Dermis blood vessel endothelial cell (primary cell): Measurements from ENCODE around the gene SNAPC5. TPM values are rescaled to one million over a fixed set of nuclear protein-coding genes. Genes with fewer than 3 reads are reported as not detected.
"Not testable (repeated sequence)": the region's sequence is repeated elsewhere in the genome, so short reads cannot be mapped to it uniquely, and the experiment has no call there.

Source experiments
- DNase-seq: peaks from one replicate; pipeline ENCODE4 v3.0.0; 2010
- total RNA-seq: library from RNA; depleted of rRNA; stranded (reverse); fragments of >200 nt; gene quantifications from 2 replicates; pipeline ENCODE4 v1.2.3, GENCODE V29; 2014

Gene SNAPC5, protein sequence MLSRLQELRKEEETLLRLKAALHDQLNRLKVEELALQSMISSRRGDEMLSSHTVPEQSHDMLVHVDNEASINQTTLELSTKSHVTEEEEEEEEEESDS
- 21.4 and 22.2 TPM in 2 replicates for total RNA-seq

DNA sequence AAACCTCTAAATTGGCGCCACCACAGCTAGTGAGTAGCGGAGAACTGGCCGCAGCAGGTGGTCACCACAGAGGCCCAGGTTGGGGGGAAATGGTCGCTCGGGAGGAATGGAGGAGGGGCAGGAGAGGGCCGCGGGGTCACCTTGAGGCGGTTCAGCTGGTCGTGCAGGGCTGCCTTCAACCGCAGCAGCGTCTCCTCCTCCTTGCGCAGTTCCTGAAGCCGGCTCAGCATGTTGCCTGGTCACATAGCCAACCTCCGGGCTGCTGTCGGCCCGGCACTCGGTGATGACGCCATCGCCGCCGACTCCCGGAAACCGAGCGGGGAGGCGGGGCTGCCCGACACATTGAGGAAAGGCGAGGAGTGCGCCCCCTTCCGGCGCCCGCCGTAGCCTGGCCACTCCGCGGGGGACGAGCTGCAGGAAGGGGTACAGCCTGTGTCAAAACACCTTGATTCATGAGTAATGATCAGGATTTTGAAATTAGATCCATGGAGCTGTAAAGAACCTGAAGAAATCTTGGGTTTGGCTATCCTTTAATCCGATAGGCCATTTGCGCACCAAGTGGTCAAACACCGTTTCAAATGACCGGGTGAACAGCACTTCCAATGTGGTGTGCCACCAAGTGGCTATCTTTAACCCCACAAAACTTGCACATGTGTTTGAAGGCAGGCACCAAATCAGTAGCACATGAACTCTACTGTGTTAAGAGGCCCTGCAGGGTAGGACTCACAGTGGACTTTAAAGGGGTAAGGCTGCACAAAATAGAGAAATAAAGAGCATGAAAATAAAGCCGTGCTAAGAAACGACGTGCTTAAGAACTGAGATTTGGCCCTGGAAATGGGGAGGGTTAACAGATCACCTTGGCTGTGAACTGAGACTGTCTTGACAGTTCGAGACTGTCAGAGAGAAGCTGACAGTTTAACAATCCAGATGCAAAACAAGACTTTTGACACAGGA is at the start of gene SNAPC5:
SNAPC5 (minus strand) TSS at position 261 of the 954 bp plus-strand sequence; CDS start at position 230, 31 bp downstream.
- DNase-seq, result peak; percentile 97

DNA sequence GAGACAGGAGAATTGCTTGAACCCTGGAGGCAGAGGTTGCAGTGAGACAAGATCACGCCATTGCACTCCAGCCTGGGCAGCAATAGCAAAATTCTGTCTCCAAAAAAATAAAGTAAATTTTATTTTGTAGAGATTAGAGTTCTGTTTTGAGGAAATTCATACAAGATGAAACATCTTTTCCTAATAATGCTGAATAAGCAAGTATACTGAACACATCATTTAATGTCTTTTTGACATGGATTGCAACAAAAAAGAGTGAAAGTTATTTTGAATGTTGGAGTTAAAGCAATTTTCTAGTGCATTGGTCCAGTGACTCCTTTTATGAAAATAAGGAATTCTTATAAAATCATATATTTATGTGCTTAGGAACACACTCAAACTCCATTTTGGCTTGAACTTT is 47.7 kb upstream of the SNAPC5 start:
- DNase-seq, result no peak

DNA sequence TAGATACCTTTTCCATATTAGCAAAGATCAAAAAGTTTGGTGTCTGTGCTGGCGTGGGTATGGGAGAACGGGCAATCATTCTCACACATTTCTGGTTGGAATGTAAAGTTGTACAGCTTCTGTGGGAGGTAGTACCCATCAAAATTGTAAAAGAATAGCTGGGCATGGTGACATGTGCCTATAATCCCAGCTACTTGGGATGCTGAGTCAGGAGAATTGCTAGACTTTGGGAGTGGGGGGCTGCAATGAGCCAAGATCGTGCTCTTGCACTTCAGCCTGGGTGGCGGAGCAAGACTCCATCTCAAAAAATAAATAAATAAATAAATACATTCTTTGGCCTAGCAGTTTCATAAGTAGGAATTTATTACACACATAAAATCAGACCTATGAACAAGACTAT is 45.3 kb upstream of the SNAPC5 start:
- DNase-seq, result no peak

DNA sequence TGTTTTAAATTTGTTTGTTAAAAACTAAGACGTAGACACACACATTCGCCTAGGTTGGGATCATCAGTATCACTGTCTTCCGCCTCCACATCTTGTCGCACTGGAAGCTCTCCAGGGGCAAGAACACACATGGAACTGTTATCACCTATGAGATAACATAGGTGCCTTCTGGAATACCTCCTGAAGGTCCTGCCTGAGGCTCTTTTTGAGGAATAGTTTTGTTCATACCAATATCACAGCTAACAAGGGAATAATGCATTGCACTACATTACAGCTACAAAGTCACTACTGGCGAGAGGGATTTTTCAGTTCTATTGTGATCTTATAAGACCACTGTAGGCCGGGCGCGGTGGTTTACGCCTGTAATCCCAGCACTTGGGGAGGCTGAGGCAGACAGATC is 37.5 kb upstream of the SNAPC5 start:
- DNase-seq, result no peak

DNA sequence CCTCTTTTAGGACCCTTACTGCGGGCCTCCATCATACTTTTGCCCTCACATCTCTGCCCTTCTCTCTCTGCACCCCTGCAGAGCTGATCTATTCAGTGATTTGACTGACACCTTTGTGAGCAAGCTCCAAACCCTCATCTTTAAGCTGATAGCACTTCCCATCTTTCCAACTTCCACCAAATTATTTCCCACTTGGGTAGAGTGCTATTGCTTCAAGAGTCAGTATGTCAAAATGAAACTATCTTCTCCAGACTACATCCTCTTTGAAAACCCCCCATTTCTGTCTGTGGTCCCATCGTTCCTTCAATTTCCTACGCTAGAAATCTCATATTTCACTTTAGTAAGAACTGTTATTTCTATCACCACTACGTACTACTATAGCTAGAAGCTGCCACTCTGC is 27.3 kb upstream of the SNAPC5 start:
- no peak for DNase-seq

DNA sequence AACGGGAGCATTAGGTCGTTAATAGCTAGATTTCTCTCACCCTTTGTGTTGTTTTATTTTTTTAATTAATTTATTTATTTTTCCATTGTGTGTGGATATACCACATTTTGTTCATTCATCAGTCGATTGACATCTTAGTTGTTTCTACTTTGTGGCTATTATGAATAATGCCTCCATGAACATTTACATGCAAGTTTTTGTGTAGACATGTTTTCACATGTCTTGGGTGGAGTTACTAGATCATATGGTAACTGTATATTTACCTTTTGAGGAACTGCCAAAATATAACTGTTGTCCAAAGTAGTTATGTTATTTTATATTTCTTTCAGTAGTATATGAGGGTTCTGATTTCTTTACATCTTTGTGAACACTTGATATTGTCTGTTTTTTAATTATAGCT is 26.4 kb upstream of the SNAPC5 start:
- no peak for DNase-seq

DNA sequence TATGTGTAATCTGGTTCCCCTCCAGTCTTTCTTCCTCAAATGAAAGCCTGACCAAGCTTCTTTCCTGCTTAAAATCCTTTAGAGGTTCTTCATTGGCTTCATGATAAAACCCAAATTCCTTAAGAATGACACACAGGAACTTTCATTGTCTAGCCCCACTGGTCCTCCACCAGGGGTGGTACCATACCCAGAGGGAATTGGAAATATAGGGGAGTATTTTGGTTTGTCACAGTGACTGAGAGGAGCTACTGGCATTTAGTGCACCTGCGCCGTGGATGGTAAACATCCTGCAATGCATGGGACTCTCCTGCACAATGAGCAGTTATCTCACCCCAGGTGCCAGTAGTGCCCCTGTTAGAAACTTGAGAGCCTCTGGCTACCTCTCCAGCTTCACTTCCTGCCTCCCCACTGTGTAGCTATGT is 18.4 kb upstream of the SNAPC5 start:
- DNase-seq, result peak; percentile 55

DNA sequence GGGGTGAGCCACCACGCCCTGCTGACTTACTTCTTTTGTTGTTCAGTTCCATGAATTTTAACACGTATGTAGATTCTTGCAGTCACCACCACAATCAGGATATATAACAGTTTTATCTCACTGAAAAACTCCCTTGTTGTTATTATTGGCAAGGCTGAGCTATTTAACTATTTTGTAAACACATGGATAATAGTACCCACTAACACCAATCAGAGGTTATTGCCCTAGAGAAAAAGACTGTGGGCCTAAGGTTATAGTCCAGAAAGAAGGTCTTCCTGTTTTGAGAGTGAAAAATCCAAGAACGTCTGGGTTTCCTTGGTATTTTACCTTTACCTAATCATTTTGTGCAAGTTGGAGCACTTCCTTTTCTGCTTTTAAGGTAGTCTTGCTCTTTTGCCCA is 17.0 kb upstream of the SNAPC5 start:
- peak; percentile 33 for DNase-seq

DNA sequence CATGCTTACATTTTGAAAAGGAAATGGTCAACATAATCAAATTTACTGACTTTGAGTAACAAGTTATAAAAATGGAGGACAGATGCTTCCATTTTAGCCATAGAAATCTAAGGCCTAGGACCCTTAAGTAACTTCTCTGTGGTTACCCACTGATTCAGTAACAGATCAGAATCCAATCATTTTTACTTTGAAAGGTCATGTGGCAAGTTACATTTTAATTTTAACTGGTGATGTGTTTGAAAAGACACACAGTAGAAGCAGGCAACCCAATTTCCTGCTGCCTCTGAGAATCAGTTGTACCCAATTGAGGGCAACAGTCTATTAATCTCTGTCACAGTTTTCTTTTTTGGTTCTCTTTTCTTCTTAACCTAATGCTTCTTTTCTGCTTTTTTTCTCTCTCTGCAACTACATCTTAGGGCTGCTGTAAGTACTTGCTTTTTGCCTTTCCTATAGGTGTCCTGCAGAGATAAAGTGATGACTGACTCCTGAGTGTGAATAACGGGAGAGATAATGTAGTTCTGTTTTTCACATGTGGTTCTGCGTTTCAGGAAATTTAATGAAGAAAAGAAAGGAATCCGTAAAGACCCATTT is 10.8 kb upstream of the SNAPC5 start:
- no peak for DNase-seq

DNA sequence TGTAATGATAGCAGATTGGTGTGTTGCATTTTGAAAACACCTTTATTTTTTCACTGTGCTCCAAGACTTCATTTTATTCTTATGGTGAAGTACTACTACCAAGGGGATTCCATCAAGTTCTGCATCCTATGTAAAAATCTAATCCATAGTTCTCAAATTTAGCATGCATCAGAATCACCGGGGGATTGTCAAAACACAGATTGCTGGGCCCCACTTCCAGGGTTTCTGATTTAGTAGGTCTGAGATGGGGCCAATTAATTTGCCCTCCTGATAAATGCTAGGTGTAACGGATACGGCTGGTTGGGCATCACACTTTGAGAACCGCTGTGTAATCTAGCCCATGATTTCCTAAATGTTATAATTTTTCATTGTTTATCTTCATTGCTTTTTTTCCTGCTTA is 8.3 kb upstream of the SNAPC5 start:
- peak; percentile 18 for DNase-seq

DNA sequence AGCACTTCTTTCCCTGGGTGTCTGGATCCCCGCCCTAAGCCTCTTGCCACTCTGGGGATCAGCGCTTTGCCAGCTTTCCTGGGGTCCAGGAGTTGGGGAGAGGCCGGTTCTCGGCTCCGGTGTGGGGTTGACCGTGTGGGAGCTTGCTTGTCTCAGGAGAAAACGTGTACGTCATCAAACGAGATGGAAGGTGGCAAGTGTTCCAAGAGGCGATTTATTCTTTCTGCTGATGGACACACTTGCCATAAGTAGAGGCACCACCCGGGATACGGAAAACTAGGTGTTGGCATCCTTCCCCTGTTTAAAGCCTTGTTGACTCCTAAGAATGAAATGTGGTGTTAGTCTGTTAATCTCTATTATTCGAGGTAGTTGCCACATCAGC is 7.9 kb upstream of the SNAPC5 start:
- peak; percentile 67 for DNase-seq

DNA sequence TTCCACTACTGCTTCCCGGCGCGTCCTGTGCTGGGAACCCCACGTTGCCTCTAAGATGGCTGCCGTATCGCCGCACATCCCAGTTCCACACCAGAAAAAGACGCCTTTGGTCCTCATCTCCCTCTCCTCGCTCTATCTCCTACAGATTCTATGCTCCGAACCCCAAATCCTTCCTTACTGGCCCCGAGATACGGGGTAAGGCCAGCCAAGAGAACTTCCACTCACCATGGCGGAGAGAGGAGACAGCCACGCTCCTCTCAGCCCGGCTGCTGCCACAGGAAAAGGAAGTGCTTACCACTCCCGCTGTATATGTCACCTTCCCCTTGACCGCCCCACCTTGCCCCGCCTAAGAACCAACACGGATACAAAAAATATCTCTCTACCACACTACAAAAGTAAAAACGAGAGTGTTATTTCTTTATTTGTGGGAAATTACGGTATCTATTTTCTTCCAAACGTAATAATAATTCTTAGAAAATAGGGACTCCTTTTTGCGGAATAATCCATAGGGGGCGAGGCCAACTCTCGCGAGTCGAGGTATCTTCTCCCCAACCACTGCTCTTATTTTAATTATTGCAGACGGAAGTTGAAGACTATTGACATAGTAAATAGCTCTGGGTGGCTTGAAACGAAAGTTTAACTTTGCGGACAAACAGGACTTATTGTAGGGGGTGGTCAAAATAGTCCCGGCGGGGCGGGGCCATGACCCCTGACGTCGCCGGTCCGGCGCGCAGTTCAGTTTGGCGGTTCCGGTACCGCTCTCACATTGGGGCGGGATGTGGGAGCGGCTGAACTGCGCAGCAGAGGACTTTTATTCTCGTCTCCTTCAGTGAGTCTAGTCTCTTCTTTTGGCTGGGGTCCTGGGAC is 7.2 kb upstream of the SNAPC5 start, which contains the start of the genes RPL4 and ZWILCH:
RPL4 (minus strand) TSS at position 293 of the 867 bp plus-strand sequence; CDS start at position 228, 65 bp downstream.
ZWILCH (plus strand) TSS at position 764 of the 867 bp plus-strand sequence; CDS start at position 777, 13 bp downstream.
- DNase-seq, result peak; percentile 87

DNA sequence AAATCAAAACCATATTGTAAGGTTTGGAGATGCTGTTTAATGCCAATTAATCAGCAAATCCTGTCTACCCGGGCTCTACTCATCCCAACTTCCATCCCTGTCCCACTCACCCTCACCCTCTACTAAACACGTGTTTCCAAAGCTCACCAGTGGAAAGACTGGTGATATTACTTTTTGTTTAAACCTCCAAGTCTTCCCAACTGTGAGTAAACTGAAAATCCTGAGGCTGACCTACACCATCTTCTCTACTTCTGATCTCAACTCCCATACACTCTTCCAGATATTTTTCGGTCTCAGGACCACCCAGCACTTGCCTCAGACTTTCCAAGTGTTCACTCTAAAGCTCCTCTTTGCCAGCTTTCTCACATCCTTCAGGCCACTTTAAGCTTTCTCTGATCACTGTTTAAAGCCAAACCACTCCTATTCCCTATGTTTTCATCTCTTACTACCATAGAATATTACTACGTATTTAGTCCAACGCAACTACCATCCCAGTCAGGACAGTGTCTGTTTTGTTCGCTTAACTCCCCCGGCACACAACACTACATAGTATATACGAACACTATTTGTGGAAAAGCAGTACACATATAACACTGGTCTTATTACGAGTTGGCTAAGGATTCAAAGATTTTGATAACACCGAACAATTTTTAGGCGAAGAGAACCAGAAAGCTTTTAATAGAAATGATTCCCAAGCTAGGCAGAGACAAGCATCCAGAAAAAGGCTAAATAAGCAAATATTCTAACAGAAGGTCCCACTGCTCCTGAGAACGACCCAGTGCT is 6.4 kb upstream of the SNAPC5 start:
- peak; percentile 13 for DNase-seq

DNA sequence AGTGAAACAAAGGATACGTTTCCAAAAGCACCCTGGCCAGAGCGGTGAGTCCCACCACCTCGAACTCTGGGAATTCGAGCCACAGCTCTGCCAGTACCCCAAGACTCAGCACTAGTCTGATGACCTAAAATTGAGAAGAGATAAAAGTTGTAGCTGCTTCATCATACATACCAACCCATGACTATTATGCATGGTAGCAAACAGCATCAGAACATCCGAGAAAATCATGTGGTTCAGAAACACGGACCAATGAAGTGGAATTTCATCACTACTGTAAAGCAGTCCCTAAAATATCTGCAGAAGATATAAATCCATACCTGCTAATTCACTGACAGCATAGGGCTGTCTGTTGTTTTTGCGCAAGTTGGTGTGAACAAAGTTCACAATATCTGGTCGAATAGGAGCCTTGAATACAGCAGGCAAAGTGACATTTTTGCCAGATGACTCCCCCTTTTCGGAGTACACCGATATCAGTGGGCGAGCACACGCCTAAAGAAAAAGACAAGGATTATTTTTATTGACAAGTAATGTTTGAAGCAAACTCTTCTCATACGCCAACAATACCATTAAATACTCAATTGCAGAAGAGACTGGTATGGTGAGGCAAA is 5.6 kb upstream of the SNAPC5 start:
- not testable (repeated sequence) for DNase-seq

DNA sequence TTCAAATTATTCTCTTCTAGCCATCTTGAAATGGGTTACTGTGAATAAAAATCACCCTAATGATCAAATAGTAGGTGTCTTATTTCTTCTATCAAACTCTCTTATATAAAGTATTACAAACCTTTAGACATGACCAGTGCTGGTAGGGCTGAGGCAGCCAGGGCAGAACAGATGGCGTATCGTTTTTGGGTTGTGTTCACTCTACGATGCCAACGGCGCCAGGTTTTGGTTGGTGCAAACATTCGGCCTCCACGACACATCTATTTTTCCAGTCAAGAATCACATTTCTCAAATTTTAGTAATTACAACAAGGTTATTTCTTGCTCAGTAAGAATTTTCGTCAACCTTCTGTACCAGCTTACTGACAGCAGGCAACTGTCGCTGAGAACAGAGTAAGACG is 4.9 kb upstream of the SNAPC5 start:
- no peak for DNase-seq

DNA sequence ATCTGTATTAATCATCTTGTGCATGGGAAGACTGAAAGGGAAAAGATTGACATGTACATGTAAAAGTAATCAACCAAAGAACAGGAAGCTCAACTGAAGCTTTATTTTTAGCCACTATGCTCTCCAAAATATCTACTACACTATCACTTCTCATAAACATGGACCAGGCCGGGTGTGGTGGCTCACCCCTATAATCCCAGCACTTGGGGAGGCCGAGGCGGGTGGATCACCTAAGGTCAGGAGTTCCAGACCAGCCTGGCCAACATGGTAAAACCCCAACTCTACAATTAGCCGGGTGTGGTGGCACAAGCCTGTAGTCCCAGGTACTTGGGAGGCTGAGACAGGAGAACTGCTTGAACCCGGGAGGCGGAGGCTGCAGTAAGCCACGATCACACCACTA is 2.8 kb upstream of the SNAPC5 start:
- DNase-seq, result not testable (repeated sequence)

DNA sequence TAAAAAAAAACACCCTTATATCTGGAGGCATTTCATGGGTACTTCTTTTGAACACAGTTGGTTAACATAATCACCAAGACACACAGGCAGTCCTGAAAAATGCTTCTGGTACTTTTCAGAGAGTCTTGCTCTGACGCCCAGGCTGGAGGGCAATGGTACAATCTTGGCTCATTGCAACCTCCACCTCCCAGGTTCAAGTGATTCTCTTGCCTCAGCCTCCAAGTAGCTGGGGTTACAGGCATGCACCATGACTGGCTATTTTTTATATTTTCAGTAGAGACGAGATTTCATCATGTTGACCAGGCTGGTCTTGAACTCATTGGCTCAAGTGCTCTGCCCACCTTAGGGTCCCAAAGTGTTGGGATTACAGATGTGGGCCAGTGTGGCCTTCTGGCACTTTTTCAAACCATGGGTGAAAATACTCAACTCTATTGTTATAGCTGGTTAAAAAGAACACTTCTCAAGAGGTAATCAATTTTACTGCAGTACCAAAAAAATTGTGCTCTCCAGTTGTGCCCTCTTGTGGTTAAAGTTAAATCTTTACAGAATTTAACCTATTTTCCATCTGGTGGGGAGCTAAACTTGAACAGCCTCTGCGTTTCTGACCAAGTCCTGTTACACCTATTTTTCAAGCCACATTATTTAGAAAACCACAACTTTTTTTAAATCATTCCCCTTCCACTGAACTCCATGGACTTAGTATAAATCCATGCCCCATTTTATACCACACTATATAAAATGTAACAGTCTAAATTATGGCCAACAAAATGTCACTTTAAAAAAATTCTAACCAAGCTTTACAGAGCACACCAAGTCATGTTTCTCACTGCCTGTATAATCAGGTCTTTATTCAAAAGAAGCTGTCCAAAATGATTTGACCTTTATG is 1.2 kb upstream of the SNAPC5 start:
- DNase-seq, result peak; percentile 70

DNA sequence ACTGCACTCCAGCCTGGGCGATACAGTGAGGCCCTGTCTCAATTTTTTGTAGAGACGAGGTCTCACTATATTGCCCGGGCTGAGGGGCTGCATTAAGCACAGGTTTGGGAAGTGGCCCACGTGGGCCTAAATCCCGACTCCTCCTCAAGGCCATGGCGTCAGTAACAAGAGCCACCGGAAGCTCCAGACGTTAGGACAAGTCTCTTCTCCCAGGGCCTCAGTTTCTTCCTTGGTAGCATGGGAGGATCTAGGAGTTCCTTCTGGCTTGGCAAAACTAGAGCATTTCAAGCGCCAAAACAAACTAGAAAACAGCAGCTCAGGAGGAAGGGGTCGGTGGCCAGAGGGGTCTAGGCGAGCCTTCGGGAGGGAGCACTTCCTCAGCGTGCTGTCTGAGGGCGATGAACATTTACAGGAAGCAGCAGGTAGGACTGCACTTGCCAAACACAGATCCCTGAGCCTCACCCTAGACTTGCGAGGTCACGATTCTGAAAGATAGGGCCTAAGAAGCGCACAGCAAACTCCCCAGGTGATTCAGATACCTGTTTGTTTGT is 536 bp downstream of the SNAPC5 start:
- DNase-seq, result peak; percentile 12

DNA sequence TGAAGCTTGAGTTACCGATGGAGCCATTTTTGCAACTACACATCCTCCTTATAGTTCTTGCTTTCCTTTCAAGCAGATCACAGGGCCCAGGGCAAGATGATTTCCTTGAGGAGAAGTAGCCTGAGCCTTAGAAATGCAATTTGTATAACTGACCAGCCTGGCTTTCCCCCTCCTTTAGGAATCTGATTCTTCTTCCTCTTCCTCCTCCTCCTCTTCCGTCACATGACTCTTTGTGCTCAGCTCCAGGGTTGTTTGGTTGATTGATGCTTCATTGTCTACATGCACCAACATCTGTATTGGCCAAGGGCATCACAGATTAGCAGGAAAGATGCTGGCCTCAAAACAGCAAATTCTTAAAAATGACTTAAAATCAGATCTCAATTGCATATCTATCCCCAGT is 3.3 kb downstream of the SNAPC5 start:
- DNase-seq, result no peak

DNA sequence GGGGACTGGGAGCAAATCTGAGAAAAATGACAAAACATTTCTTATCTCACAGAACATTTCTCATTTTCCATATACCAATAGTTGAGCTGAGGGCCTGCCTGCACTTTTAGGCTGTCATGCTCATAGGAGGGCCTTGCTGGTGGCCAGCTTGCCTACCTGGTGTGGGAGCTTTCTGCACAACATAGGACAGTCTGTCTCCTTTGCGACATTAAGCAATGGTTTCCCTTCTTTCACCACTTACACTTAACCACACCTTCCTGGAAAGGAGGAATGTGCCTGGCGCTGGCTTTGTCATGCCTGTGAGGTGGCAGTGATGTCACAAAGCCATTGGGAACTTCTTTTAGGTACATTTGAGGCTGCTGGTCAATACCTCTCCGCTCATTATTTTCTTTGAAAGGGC is 5.7 kb downstream of the SNAPC5 start:
- no peak for DNase-seq
